Measurements from ENCODE around the gene SMAD5.

Gene SMAD5

GRCh38 chr5:136115183-136115865 lies 17.3 kb upstream of the SMAD5 start:
- no peaks in the 10 kb centered on the region for H3K4me1 ChIP-seq (ENCODE audit: control insufficient read depth, insufficient read depth, low read length)
- no peaks in the 10 kb centered on the region for H3K9me3 ChIP-seq (ENCODE audit: control insufficient read depth, insufficient read depth, low read length)
- no peaks in the 10 kb centered on the region for H3K27me3 ChIP-seq (ENCODE audit: control insufficient read depth, insufficient read depth, low read length)
- no peak overlapping the region for H3K27ac ChIP-seq (ENCODE audit: low read length)
- no peaks in the 10 kb centered on the region for H3K36me3 ChIP-seq (ENCODE audit: control insufficient read depth, insufficient read depth, low read length)
- no peak for DNase-seq (ENCODE audit: low read depth, low spot score)
- no CpG with 5 or more reads among the region's 1 CpG for WGBS (ENCODE audit: insufficient coverage, insufficient read length)
- H3K4me3 ChIP-seq (ENCODE audit: low read length) = no peak overlapping the region

GRCh38 chr5:136120529-136120928 lies 12.1 kb upstream of the SMAD5 start:
- no peaks in the 10 kb centered on the region for H3K9me3 ChIP-seq (ENCODE audit: control insufficient read depth, insufficient read depth, low read length)
- WGBS (ENCODE audit: insufficient coverage, insufficient read length) = no CpG with 5 or more reads among the region's 5 CpGs

GRCh38 chr5:136123236-136123768 lies 9.3 kb upstream of the SMAD5 start:
- Histone ChIP-seq H3K27ac (ENCODE audit: low read length) (no peak overlapping the region), H3K9me3 (ENCODE audit: control insufficient read depth, insufficient read depth, low read length) (no peaks in the 10 kb centered on the region)

More at GRCh38 chr5:136120529-136120928, 12.1 kb upstream of the SMAD5 start:
- H3K36me3 ChIP-seq (ENCODE audit: control insufficient read depth, insufficient read depth, low read length) = no peaks in the 10 kb centered on the region
- no peak overlapping the region for H3K4me3 ChIP-seq (ENCODE audit: low read length)
- no peaks in the 10 kb centered on the region for H3K4me1 ChIP-seq (ENCODE audit: control insufficient read depth, insufficient read depth, low read length)
- H3K27me3 ChIP-seq (ENCODE audit: control insufficient read depth, insufficient read depth, low read length) = no peaks in the 10 kb centered on the region
- H3K27ac ChIP-seq (ENCODE audit: low read length) = no peak overlapping the region
- DNase-seq (ENCODE audit: low read depth, low spot score) = no peak

GRCh38 chr5:136127560-136127959 lies 5.1 kb upstream of the SMAD5 start:
- Histone ChIP-seq H3K9me3 (ENCODE audit: control insufficient read depth, insufficient read depth, low read length) (no peaks in the 10 kb centered on the region), H3K4me3 (ENCODE audit: low read length) (no peak overlapping the region), H3K4me1 (ENCODE audit: control insufficient read depth, insufficient read depth, low read length) (no peaks in the 10 kb centered on the region), H3K36me3 (ENCODE audit: control insufficient read depth, insufficient read depth, low read length) (no peaks in the 10 kb centered on the region), H3K27me3 (ENCODE audit: control insufficient read depth, insufficient read depth, low read length) (no peaks in the 10 kb centered on the region), H3K27ac (ENCODE audit: low read length) (no peak overlapping the region)
- no peak for DNase-seq (ENCODE audit: low read depth, low spot score)
- no CpG with 5 or more reads among the region's 3 CpGs for WGBS (ENCODE audit: insufficient coverage, insufficient read length)

More at GRCh38 chr5:136123236-136123768, 9.3 kb upstream of the SMAD5 start:
- H3K4me3 ChIP-seq (ENCODE audit: low read length) = no peak overlapping the region
- no peak for DNase-seq (ENCODE audit: low read depth, low spot score)
- H3K27me3 ChIP-seq (ENCODE audit: control insufficient read depth, insufficient read depth, low read length) = no peaks in the 10 kb centered on the region
- H3K36me3 ChIP-seq (ENCODE audit: control insufficient read depth, insufficient read depth, low read length) = no peaks in the 10 kb centered on the region
- no CpG with 5 or more reads among the region's 1 CpG for WGBS (ENCODE audit: insufficient coverage, insufficient read length)
- H3K4me1 ChIP-seq (ENCODE audit: control insufficient read depth, insufficient read depth, low read length) = no peaks in the 10 kb centered on the region

- H3K4me1 ChIP-seq (ENCODE audit: control insufficient read depth, insufficient read depth, low read length) = no peaks in the 10 kb centered on the region
- H3K27me3 ChIP-seq (ENCODE audit: control insufficient read depth, insufficient read depth, low read length) = no peaks in the 10 kb centered on the region
- H3K9me3 ChIP-seq (ENCODE audit: control insufficient read depth, insufficient read depth, low read length) = no peaks in the 10 kb centered on the region
- H3K27ac ChIP-seq (ENCODE audit: low read length) = no peak overlapping the region
- no peaks in the 10 kb centered on the region for H3K36me3 ChIP-seq (ENCODE audit: control insufficient read depth, insufficient read depth, low read length)
- DNase-seq (ENCODE audit: low read depth, low spot score) = no peak
- no peak overlapping the region for H3K4me3 ChIP-seq (ENCODE audit: low read length)
- WGBS (ENCODE audit: insufficient coverage, insufficient read length) = no CpG with 5 or more reads among the region's 4 CpGs
These were observed 4.2 kb upstream of the SMAD5 start for GRCh38 chr5:136128481-136128880.

- Histone ChIP-seq H3K4me1 (ENCODE audit: control insufficient read depth, insufficient read depth, low read length) (no peaks in the 10 kb centered on the region), H3K27me3 (ENCODE audit: control insufficient read depth, insufficient read depth, low read length) (no peaks in the 10 kb centered on the region), H3K36me3 (ENCODE audit: control insufficient read depth, insufficient read depth, low read length) (no peaks in the 10 kb centered on the region), H3K27ac (ENCODE audit: low read length) (no peak overlapping the region), H3K9me3 (ENCODE audit: control insufficient read depth, insufficient read depth, low read length) (no peaks in the 10 kb centered on the region), H3K4me3 (ENCODE audit: low read length) (no peak overlapping the region)
- no peak for DNase-seq (ENCODE audit: low read depth, low spot score)
- WGBS (ENCODE audit: insufficient coverage, insufficient read length) = no CpG with 5 or more reads among the region's 1 CpG
These were observed 3.2 kb upstream of the SMAD5 start for GRCh38 chr5:136129445-136129844.

GRCh38 chr5:136130581-136130980 lies 2.1 kb upstream of the SMAD5 start:
- DNase-seq (ENCODE audit: low read depth, low spot score) = no peak
- Histone ChIP-seq H3K9me3 (ENCODE audit: control insufficient read depth, insufficient read depth, low read length) (no peaks in the 10 kb centered on the region), H3K36me3 (ENCODE audit: control insufficient read depth, insufficient read depth, low read length) (no peaks in the 10 kb centered on the region), H3K27me3 (ENCODE audit: control insufficient read depth, insufficient read depth, low read length) (no peaks in the 10 kb centered on the region), H3K4me3 (ENCODE audit: low read length) (no peak overlapping the region), H3K27ac (ENCODE audit: low read length) (no peak overlapping the region), H3K4me1 (ENCODE audit: control insufficient read depth, insufficient read depth, low read length) (no peaks in the 10 kb centered on the region)
- WGBS (ENCODE audit: insufficient coverage, insufficient read length) = no CpG with 5 or more reads among the region's 2 CpGs

GRCh38 chr5:136132087-136132486 lies 558 bp upstream of the SMAD5 start:
- H3K36me3 ChIP-seq (ENCODE audit: control insufficient read depth, insufficient read depth, low read length) = no peaks in the 10 kb centered on the region
- H3K9me3 ChIP-seq (ENCODE audit: control insufficient read depth, insufficient read depth, low read length) = no peaks in the 10 kb centered on the region
- no CpG with 5 or more reads among the region's 6 CpGs for WGBS (ENCODE audit: insufficient coverage, insufficient read length)
- no peak overlapping the region for H3K4me3 ChIP-seq (ENCODE audit: low read length)
- H3K27me3 ChIP-seq (ENCODE audit: control insufficient read depth, insufficient read depth, low read length) = no peaks in the 10 kb centered on the region
- no peak for DNase-seq (ENCODE audit: low read depth, low spot score)
- no peak overlapping the region for H3K27ac ChIP-seq (ENCODE audit: low read length)
- no peaks in the 10 kb centered on the region for H3K4me1 ChIP-seq (ENCODE audit: control insufficient read depth, insufficient read depth, low read length)

GRCh38 chr5:136133222-136133921 lies 727 bp downstream of the SMAD5 start:
- WGBS (ENCODE audit: insufficient coverage, insufficient read length) = no CpG with 5 or more reads among the region's 32 CpGs

GRCh38 chr5:136133922-136134379 lies 1.3 kb downstream of the SMAD5 start:
- no peaks in the 10 kb centered on the region for H3K36me3 ChIP-seq (ENCODE audit: control insufficient read depth, insufficient read depth, low read length)
- WGBS (ENCODE audit: insufficient coverage, insufficient read length) = no CpG with 5 or more reads among the region's 5 CpGs
- no peak for DNase-seq (ENCODE audit: low read depth, low spot score)
- no peaks in the 10 kb centered on the region for H3K27me3 ChIP-seq (ENCODE audit: control insufficient read depth, insufficient read depth, low read length)
- H3K4me3 ChIP-seq (ENCODE audit: low read length) = peak overlapping the region; percentile 91; the same call in 1 of the 2 replicates
- H3K9me3 ChIP-seq (ENCODE audit: control insufficient read depth, insufficient read depth, low read length) = no peaks in the 10 kb centered on the region
- no peak overlapping the region for H3K27ac ChIP-seq (ENCODE audit: low read length)
- no peaks in the 10 kb centered on the region for H3K4me1 ChIP-seq (ENCODE audit: control insufficient read depth, insufficient read depth, low read length)

More at GRCh38 chr5:136133222-136133921, 727 bp downstream of the SMAD5 start:
- no peak for DNase-seq (ENCODE audit: low read depth, low spot score)
- Histone ChIP-seq H3K27ac (ENCODE audit: low read length) (no peak overlapping the region), H3K4me3 (ENCODE audit: low read length) (peak overlapping the region; percentile 91), H3K9me3 (ENCODE audit: control insufficient read depth, insufficient read depth, low read length) (no peaks in the 10 kb centered on the region), H3K4me1 (ENCODE audit: control insufficient read depth, insufficient read depth, low read length) (no peaks in the 10 kb centered on the region), H3K27me3 (ENCODE audit: control insufficient read depth, insufficient read depth, low read length) (no peaks in the 10 kb centered on the region), H3K36me3 (ENCODE audit: control insufficient read depth, insufficient read depth, low read length) (no peaks in the 10 kb centered on the region)
